Right atrium auricular region (tissue), 2 donors: Measurements from ENCODE around the gene CBFA2T3. TPM values are rescaled to one million over a fixed set of nuclear protein-coding genes. Genes with fewer than 3 reads are reported as not detected.

Experiments
- DNase-seq: peaks from one replicate; pipeline ENCODE4 v3.0.0-alpha.2; 2019; ENCODE audit warnings: low spot score
- H3K27ac ChIP-seq, 2 donors: fragments of 200-600 bp; sonication (generic); 1 replicate in 1 of 2; 2 replicates in 1 of 2; pipeline ENCODE4 v1.5.1; 2016 to 2019
- H3K27me3 ChIP-seq, 2 donors: fragments of 200-600 bp; sonication (generic); one replicate each; pipeline versions ENCODE4 v1.5.1 to v1.6.0; 2017 to 2019
- H3K36me3 ChIP-seq: fragments of 200-600 bp; sonication (generic); one replicate; pipeline ENCODE4 v1.5.1; 2016
- H3K4me1 ChIP-seq, 2 donors: fragments of 200-600 bp; sonication (generic); one replicate each; pipeline versions ENCODE4 v1.5.1 to v1.6.0; 2017 to 2019
- H3K4me3 ChIP-seq, 2 donors: fragments of 200-600 bp; sonication (generic); 1 replicate in 1 of 2; 2 replicates in 1 of 2; pipeline ENCODE4 v1.5.1; 2017 to 2019; ENCODE audit warnings: mild to moderate bottlenecking in 1 of 2, moderate library complexity in 1 of 2
- H3K9me3 ChIP-seq, 2 donors: fragments of 200-600 bp; sonication (generic); one replicate each; pipeline ENCODE4 v1.5.1; 2019
- total RNA-seq, 2 donors: library from RNA; depleted of rRNA; stranded (reverse); fragments of >200 nt; gene quantifications; one replicate each; pipeline ENCODE4 v1.1.0, GENCODE V29; 2016
- TF ChIP-seq, protein P1 (sequence below), 2 donors: fragments of 200-600 bp; sonication (generic); IDR thresholded peaks; one replicate each; pipeline ENCODE4 v1.5.1; 2019; ENCODE audit warnings: antibody characterized with exemption in 2 of 2

The CBFA2T3 gene
- total RNA-seq, 2 donors from 2014 or later = 1.1 to 2.6 TPM

DNA sequence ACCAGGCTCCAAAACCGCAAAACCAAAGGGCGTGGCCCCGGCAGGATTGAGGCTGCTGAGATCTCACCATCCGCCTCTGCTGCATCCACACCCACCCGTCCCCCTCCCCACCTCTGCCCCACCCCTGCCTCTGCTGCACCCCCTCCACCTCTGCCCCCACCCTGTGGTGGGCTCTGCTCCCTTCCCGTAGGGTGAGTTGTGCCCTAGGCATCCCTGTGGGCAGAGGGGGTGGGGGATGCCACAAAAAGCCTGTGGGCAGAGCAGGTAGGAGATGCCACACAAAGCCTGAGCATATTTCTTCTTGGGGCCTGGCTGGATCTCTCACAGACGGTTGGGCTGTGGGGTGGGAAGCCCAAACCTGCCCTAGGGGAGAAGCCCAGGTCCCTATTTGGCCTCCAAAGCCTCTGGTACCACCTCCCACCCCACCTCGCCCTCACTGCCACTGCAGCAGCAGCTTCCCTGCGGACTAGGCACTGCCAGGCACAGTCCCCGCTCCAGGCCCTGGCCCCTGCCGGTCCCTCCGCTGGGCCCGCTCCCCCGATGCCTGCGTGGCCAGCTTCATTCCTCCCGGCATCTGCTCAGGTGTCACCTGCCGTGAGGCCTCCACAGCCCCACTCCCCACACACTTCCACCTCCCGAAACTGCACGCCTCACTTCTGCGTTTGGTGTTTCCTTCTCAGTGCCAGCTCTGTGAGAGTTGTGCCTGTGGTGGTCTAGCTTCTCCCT, 99.3 kb downstream of the CBFA2T3 start:
- DNase-seq = no peak
- TF ChIP-seq, protein P1, sequence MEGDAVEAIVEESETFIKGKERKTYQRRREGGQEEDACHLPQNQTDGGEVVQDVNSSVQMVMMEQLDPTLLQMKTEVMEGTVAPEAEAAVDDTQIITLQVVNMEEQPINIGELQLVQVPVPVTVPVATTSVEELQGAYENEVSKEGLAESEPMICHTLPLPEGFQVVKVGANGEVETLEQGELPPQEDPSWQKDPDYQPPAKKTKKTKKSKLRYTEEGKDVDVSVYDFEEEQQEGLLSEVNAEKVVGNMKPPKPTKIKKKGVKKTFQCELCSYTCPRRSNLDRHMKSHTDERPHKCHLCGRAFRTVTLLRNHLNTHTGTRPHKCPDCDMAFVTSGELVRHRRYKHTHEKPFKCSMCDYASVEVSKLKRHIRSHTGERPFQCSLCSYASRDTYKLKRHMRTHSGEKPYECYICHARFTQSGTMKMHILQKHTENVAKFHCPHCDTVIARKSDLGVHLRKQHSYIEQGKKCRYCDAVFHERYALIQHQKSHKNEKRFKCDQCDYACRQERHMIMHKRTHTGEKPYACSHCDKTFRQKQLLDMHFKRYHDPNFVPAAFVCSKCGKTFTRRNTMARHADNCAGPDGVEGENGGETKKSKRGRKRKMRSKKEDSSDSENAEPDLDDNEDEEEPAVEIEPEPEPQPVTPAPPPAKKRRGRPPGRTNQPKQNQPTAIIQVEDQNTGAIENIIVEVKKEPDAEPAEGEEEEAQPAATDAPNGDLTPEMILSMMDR (IDR thresholded peaks at IDR 0.05) = no peak
- H3K27me3 ChIP-seq = no peaks in the 10 kb centered on the region
- peaks cover 0 to 5% of the 10 kb centered on the region in 2 donors for H3K4me1 ChIP-seq
- no peaks in the 10 kb centered on the region for H3K9me3 ChIP-seq
- no peak overlapping the region for H3K27ac ChIP-seq
- H3K36me3 ChIP-seq = no peaks in the 10 kb centered on the region
- H3K4me3 ChIP-seq = no peak overlapping the region

DNA sequence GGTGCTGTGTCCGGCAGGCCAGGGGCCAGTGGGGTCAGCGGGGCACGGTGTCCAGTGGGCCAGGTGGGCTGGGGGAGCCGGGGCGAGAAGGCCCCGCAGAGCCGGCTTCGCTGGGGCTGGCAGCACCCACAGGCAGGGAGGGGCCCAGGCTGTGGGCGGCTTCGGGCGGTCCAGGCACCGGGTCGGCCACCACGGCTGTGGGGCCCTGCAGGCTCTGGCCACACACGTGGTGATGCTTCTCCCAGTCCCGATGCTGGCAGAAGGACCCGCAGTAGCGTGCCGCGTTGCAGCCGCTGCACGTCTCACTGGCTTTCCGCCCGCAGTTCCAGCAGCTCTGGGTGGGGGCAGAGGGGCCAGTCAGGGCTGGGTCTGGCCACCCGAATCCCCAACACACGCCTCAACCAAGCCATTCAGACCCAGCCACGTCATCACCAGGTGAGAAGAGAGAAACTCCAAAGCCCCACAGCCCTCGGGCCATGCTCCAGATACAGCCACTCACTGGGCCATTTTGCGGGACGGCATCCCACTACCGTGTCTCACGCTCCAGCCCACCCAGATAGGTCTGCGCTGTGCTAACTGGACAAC, 100.0 kb downstream of the CBFA2T3 start:
- no peaks in the 10 kb centered on the region for H3K9me3 ChIP-seq
- H3K27me3 ChIP-seq = no peaks in the 10 kb centered on the region
- no peak overlapping the region for H3K4me3 ChIP-seq
- DNase-seq = no peak
- H3K36me3 ChIP-seq = no peaks in the 10 kb centered on the region
- peaks cover 0 to 2% of the 10 kb centered on the region in 2 donors for H3K4me1 ChIP-seq
- no peak overlapping the region for H3K27ac ChIP-seq
- TF ChIP-seq, protein P1 (IDR thresholded peaks at IDR 0.05) = no peak

DNA sequence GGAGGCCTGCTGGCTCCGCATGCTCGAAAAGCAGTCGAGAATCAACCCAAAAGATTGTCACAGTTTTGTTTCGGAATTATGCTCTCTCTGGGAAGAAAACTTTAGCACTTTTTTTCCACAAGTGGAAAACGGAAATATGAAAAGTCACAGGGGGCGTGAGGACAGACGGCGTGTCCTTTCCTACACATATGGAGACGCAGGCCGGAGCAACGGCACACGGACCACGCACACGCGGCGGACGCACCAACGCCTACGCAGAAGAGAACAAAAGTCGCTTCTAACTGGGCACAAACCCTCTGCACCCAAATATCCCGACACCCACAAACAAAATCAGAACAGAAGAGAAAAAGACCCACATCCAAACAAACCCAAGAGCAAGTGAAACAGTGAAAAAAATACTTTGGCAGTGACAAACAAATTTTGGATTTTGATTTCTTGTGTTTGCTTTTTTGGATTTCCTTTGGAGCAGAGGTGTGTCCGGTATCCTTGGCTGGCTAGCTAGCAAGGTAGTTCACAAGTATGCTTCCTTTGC, 101.2 kb downstream of the CBFA2T3 start:
- Histone ChIP-seq H3K27me3 (no peaks in the 10 kb centered on the region), H3K36me3 (no peaks in the 10 kb centered on the region)

DNA sequence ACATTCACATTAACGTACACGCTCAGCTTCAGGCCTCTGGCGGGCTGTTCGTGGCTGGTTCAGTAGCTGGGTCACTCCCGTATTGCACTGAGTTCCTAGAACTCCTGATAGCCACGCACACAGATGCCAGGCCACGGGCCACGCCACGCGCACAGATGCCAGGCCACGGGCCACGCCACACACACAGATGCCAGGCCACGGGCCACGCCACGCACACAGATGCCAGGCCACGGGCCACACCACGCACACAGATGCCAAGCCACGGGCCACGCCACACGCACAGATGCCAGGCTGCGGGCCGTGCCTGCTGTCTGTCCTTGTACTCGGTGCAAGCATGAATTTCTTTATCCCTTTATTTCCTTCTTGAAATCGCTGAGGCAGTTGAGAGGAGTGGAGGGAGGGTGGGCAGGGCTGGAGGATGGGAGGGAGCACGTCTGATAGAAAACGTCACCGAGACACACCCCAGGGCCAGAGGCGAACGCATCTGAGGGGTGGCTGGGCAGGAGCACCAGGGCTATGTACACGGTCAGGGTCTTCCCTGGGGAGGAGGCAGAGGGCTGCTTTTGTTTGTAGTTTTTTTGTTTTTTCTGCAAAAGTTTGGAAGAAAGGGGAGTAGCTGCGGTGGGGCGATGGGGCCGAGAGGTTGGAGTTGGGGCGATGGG, 101.9 kb downstream of the CBFA2T3 start:
- TF ChIP-seq, protein P1 (IDR thresholded peaks at IDR 0.05) = no peak
- Histone ChIP-seq H3K9me3 (no peaks in the 10 kb centered on the region), H3K4me1 (peaks cover 0 to 10% of the 10 kb centered on the region in 2 donors), H3K36me3 (no peaks in the 10 kb centered on the region), H3K27ac (no peak overlapping the region), H3K27me3 (no peaks in the 10 kb centered on the region), H3K4me3 (no peak overlapping the region)
- no peak for DNase-seq

More for the DNA sequence above, 101.2 kb downstream of the CBFA2T3 start:
- peaks cover 0 to 9% of the 10 kb centered on the region in 2 donors for H3K4me1 ChIP-seq
- no peak for DNase-seq
- H3K4me3 ChIP-seq = no peak overlapping the region
- TF ChIP-seq, protein P1 (IDR thresholded peaks at IDR 0.05) = no peak
- no peak overlapping the region for H3K27ac ChIP-seq
- H3K9me3 ChIP-seq = no peaks in the 10 kb centered on the region

DNA sequence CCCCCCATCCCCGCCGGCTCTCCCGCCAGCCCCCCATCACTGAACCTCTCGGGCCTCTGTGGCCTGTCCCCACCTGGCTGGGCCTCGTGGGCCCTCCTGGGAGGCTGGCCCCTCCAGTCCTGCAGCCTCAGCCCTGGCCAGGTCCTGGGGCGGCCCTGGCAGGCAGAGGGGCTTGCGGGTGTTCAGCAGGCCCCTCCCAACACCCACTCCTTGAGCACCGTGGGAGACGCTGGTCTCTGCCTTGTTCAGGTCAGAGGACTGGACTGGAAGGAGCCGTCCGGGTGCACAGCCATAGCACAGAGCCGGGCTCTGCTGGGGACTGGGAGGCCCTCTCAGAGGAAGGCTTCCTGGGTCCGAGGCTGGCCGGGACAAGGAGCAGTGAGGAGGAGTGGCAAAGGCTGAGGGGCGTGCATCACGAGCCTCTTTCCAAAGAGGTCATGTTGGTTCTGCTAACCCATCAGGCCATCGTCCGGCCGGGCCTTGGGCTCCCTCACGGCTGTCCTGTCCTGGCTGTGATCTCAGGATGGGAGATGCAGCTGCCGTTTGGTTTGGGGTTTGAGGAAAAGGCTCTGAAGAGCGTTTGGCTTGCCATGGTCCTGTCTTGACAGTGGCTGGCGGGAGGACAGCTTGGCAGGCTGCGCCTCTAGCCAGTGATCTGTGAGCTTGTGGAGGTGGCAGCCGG, 104.2 kb downstream of the CBFA2T3 start:
- Histone ChIP-seq H3K4me1 (peaks cover 0 to 10% of the 10 kb centered on the region in 2 donors), H3K9me3 (no peaks in the 10 kb centered on the region), H3K4me3 (no peak overlapping the region), H3K27me3 (no peaks in the 10 kb centered on the region), H3K36me3 (no peaks in the 10 kb centered on the region), H3K27ac (no peak overlapping the region)
- TF ChIP-seq, protein P1 (IDR thresholded peaks at IDR 0.05) = no peak
- DNase-seq = no peak
